CD1c-positive myeloid dendritic cell (primary cell): ENCODE measurements around the gene SLC13A3.

Source experiments
- DNase-seq: peaks from one replicate; pipeline ENCODE4 v3.0.0-alpha.2; 2016; ENCODE audit errors: extremely low spot score

Gene SLC13A3

DNA sequence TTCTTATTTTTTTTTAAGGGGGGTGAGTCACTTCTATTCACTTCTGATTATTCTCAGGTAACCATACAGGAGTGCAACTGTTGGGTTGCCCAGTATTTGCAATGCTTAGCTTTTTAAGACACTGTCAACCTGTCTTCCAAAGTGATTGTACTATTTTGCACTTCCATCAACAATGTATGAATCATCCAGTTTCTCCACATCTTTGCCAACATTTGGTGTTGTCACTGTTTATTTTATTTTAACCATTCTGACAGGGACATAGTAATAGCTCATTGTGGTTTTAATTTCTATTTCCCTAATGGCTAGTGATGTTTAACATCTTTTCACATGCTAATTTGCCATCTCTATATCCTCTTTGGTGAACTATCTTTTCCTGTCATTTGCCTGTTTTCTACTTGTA is 1.4 kb upstream of the SLC13A3 start:
- DNase-seq: no peak

DNA sequence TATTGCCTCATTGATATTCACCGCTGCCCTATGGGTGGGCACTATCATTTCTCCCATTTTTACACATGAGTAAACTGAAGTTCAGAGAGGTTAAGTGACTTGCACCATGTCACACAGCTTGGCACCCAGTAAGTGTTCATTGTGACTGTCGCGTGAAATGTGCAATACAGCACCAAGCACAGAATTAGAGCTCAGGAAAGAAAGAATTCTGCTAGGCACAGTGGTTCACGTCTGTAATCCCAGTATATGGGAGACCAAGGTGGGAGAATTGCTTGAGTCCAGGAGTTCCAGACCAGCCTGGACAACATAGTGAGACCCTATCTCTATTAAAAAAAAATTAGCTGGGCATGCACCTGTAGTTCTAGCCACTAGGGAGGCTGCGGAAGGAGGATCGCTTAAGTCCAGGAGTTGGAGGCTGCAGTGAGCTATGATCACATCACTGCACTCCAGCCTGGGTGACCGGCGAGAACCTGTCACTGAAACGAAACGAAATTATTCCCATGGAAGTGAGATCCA is 626 bp downstream of the SLC13A3 start:
- DNase-seq: no peak

DNA sequence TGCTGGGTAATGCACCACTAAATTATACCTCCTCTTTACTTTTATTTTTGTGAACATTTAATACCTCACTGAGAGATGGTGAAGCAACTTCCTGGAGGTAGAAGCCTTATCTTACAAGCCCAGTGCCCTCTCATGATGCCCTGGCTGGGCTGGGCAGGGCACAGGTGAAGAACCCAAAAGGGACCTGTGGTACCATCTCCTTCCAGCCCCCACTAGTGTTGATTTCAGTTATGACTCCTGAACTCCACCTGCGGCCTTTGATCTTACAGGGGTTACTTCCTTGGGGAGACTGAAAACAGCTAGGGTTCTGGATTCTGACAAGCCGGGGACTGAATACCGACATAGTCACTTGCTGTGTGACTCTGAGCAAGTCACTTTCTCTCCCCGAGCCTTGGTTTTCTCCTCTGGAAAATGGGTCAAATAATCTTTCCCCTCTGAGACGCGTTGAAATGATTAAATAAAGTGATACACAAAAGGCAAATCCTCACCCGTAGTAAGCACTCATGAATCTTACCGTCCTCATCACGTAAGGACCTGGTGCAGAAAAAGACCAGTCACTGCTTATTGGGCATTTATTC is 1.2 kb downstream of the SLC13A3 start:
- DNase-seq: no peak

DNA sequence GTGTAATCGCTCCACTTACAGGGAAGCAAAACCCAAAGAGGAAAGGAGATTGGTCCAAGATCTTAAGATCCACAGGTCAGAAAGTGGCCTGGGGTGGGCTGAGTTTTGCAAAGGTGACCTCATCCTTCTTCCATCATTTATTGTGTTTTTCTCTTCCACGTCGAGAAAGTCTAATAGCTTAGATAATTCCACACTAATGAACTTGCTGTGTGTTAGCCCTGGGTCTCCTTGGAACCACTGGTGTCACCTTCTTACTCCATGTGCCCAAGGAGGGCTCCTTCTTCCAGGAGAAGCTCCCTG is 1.7 kb downstream of the SLC13A3 start:
- no peak for DNase-seq

DNA sequence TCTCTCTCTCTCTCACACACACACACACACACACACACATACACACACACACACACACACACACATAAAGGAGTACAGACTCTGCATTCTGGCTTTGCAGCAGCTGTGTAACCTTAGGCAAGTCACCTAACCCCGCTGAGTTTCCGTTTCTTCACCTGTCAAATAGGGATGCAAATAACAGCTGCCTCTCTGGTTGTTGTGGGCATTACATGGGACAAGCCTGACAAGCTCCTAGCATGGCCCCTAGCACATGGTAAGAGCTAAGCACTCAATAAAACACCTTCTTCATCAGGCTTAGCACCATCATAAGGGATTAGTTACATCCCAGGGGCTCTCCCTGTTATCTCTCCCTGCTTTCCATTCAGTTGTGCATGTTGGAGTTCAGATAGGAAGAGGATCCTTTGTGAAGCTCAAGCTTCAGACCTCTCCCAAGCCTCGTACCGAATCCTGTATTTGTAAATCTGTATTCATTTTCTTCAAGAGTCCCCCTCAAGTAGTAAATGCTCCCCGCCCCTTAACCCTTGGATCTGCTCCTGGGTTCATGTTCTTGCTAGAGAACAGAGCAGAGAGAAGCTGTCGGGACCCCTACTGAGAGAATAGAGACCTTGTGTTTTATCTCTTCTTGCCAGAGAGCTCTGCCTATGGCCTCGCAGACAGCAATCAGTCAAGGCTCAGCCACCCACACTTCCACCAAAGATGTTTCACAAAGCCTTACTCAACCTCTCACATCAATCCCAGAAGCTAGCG is 2.2 kb downstream of the SLC13A3 start:
- no peak for DNase-seq

DNA sequence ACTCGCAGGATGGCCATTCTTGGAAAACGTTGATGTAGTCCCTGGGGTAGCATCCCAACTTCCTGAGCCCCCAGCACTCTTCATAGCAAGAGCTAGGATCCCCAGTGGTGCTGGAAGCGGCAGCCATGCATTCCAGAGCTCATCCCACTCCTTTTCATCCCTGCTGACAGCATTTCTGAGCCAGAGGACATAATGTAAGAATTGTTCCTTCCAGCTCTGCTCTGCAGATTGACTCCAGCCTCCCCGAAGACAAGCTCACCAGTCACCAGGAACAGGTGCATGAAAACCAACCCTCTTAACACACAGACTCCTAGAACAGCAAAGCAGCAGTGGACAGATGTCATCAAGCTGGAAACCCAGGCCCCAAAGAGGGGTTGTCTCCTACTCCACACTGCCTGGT is 3.8 kb downstream of the SLC13A3 start:
- no peak for DNase-seq

DNA sequence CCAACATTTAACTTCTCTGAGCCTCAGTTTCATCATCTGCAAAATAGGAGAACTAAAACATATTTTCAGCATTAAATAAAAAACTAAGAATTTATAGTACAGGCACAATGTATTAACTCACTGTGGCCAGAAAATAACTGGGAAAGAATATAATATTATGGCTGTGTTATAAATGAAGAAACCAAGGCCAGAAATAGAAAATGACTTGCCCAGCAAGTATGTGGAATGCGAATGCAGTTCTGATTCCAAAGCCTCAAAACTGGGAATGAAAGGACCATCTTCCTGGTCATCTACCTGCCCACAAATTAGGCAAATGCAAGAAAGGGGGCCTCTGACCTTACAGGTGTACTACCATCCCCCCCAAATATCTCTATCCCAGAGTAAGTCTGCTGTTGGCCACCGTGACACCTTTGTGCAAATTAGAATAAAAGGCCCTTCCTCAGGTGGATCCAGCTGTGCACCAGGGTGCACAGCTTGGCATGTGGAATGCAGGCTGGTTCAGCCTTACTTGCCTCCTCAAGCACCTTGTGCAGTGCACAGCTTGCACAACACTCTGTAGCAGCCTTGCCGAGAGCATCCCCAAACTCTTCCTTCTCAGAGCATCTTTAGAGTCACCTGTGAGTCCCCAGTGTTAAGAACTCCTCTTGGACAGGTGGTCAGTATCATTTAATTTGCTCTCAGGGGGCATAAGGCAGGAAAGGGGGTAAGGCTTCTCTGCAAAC is 4.4 kb downstream of the SLC13A3 start:
- no peak for DNase-seq

DNA sequence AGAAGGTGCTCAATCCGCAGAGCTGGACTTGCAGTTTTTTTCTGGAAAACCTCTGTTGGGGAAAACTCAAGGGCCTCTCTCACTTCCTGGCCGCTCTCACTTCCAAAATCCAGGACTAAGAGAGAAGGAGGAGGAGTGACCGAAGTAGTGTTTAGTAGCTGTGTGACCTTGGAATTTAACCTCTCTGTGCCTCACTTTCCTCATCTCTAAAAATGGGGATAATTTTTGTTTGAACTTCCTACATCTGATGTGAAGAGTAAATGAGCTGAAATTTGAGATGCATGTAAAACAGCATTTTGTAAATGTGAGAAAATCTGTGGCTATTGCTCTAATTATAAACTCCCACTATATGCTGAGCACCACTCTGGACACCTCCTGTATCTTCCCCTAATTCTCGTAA is 5.1 kb downstream of the SLC13A3 start:
- DNase-seq: no peak

DNA sequence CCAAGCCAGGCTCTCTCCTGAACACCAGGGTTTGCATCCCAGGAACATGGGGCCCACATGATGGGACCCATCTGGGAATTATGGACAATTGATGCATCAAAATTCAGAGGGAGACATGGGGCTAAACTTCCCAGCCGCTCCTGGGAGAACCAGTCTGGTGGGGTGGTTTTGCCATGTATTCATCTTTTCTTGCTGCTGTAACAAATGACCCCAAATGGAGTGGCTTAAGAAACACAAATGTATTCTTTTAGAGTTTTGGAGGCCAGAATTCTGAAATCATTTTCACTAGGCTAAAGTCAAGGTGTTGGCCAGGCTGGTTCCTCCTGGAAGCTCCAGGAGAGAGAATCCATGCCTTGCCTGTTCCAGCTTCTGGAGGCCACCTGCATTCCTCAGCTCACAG is 6.5 kb downstream of the SLC13A3 start:
- DNase-seq: no peak

DNA sequence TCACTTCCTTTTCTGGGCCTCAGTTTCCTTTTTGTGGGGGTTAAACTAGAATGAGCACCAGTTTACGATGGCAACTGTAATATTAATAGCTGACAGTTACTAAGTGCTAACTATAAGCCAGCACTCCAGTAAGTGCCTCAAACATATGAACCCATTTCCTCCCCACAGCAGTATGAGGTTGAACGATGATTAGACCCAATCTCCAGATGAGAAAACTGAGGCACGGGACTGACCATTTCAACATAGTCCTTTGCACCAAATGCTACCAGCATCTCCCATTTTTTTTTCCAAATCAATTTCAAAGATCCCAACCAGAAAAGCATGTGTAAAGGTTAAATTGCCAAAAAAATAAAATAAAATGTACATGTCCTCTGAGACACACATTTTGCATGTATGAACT is 7.1 kb downstream of the SLC13A3 start:
- no peak for DNase-seq

DNA sequence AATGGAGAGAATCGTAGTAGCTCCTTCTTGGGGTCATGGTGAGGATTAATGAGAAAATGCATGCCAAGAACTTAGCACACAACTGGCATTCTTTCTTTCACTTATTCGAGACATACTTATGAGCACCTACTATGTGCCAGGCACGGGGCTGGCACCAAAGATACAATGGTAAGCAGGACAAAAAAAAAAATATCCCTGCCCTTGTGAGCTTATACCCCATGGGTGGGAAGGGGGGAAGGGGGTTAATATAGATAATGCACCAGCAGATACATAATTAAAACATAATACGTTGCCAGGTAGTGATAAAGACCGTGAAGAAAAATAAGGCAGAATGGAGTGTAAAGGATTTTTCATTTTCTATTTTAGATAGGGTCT is 8.3 kb downstream of the SLC13A3 start:
- DNase-seq: no peak

DNA sequence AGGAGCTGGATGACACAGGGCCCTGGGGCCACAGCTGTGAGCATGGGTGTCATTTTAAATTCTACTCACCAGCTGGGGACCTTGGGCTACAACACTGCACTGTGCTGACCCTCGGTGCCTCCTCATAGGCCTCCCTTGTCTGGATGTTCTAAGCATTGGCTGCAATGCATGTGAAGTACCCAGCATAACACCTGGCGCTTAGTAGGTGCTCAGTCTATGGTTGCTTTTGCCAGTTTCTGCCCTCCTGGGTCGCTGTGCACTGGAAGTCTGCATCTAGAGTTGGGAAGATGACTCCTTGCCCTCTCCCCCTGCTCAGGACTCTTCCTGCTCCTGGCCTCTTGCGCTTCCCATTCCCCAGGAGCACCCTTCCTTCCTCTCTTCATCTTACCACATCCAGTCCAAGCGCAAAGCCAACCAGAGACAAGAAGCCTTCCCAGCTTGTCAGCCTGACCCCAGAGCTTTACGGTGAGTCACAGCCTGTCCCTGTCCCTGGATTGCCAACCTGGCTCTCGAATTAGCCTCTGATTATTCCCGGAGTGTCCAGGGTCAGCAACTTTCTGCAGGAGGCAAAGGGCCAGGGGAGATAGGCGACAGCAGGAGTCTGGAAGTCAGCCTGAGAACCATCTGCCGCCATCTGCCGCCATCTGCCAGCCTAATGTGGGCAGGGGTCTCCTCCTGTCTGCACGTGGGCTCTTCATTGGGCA is 8.8 kb downstream of the SLC13A3 start:
- DNase-seq: no peak

DNA sequence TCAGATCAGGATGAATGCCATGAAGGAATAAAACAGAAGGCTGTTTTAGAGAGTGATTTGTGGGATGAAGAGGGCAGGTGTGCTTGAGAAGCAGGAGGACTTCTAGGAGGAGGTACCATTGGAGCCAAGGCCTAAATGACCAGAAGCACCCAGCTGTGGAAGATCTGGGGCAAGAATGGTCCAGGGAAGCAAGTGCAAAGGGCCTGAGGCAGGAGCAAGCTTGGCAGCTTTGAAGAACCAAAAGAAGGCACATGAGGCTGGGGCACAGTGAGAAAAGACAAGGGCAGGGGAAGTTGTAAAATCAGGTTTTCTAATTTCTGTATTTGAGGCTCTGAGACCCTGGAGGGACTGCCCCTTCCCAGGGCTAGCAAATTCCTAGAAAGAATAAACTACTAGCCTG is 9.8 kb downstream of the SLC13A3 start:
- no peak for DNase-seq

DNA sequence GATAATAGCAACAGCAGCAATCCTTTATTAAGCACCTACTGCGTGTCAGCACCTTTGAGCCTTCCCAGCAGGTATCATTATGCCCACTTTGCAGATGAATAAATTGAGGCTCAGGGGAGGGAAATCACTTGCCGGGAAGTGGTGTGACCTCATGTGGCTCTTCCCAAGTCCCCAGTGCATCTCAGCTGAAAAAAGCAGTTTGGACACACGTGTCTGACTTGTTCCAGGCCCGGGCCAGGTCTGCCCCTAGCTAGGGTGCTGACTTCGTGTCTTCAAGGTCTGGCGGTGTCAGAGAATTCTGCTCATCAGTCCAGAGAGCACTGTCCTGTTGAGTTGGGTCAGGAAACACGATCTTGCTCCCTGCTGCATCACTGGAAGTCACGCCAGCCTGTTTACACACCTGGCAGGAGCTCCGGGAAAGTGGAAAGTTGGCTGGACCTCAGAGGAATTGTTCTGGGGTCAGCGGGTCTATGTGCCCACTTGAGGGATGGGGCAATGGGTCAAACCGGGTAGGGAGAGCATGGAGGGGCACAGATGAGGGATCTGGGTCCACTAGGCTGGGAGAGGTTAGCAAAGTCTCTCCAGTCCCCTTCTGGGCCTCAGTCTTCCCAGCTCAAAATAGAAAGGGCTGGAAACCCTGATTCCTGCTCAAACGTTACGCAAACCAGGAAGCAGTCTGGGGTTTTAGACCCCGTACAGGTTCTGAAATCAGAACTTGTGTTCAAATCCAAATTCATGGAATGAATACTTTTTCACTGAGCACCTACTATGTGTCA is 10.5 kb downstream of the SLC13A3 start:
- DNase-seq: no peak

DNA sequence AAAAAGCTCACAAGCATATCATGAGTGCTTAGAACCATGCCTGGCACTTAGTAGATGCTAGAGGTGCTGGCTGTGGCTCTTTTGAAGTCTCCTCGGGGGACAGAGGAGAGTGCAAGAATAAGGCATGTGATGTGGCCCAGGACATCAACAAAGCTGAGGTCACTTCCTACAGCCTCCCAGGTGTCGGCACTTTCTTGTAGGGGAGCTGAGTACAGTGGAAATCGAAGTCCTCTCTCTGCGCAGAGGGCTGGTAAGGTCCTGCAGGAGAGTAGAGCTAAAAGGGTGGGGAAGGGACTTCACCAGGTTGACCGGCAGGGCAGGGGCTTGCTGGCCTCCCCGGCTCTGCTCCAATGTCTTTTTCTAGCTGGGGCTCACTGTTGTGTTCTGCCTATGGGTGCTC is 11.2 kb downstream of the SLC13A3 start:
- DNase-seq: no peak

DNA sequence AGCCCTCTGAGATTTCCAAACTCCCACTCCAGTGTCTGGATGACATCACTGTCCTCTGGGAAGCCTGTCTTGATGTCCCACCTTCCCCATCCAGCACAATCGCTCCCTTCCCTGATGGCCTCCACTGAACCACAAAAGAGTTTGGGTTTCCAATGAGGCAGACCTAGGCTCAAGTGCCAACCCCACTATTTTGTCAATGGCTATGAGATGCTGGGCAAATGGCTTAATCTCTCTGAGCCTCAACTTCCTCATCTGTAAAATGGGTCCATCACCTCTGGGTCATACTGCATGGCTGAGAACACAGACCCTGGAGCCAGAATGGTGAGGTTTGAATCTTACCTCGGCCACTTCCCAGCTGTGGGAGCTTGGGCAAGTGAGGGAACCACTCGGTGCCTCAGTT is 11.7 kb downstream of the SLC13A3 start:
- no peak for DNase-seq

DNA sequence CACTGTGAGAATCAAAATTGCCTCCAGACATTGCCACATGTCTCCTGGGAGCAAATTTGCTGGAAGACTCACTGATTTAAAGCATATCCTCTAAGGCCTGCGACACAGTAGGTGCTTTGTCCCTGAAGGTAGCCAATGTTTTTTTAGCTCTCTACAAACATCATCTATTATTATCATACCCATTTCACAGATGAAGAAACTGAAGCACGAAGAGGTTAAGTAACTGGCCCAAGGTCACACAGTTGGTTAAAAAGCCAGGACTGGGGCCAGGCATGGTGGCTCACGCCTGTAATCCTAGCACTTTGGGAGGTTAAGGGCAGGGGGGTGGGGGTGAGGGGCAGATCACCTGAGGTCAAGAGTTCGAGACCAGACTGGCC is 12.4 kb downstream of the SLC13A3 start:
- no peak for DNase-seq

DNA sequence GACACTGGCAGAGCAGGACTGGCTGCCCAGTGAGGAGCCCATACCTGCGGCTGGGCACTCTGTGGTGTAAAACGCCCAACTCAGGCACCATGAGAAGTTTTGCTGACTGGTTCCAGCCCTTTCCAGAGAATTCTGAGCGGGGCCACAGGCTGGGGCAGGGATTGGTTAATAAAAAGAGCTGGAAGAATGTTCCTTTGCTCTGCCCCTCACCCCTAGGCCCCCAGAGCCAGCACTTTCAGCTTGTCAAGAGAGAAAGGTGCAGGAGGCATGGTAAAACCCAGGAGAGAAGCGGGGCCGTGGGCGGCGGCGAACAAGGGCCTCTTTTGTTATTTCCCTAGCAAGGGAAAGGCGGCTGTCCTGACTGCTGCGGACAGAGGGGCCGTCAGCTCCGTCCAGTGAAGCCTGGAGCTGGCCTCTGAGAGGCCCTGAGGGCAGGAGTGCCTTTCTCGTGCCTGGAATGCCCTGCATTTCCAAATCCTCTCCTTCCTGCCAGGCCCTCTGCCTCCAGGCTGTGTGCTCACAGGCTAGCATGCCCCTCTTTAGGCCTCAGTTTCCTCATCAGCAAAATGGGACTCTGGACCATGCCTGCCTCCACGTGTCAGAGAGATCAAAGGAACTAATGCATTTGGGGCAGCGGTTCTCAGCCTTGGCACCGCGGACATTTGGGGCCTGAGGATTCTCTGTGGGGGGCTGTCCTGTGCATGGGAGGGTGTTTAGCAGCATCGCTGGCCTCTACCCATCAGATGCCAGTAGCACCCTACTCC is 12.9 kb downstream of the SLC13A3 start:
- DNase-seq: no peak

DNA sequence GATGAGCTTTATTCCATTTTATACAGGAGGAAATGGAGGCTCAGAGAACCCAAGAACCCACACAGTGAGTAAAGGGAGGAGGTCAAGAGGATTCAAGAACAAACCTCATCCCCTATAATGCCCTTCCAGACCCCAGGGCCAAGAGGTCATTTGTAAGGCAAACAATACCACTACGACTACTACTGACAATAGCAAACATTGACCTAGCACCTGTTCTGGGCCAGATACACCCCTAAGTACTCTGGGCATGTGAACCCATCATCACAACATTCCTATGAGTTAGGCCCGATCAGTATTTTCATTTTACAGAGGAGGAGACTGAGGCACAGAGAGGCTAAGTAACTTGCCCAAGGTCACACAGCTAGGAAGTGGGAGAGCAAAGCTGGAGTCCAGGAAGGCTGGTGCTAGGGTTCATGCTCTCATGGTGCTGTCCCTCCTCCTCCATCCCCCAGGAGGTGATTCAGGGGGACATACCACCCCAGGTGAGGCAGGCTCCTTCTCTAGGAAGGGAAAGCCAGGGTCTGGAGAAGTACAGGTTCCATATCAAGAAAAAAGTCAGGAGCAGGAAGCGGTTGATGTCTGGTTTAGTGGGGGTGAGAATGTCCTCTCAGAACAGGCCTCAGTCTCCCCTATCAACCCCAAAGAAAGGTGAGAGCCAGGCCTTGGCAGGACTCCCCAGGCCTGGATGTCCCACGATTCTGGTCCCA is 13.7 kb downstream of the SLC13A3 start:
- no peak for DNase-seq

DNA sequence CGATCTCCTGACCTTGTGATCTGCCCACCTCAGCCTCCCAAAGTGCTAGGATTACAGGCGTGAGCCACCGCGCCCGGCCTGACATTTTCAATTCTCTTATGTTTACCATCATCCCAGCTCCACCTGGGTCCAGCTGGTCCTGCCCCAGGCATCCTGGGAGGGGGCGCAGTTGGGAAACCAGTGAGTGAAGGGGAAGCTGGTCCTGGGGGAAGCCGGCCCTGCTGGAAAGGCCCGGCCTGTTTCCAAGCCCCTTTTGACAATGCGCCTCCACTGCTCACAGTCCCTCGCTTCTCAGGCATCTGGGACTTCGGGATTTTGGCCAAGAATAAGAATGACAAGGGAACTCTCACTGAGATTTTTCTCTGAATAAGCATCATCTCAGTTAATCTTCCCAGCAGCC is 14.2 kb downstream of the SLC13A3 start:
- DNase-seq: no peak

DNA sequence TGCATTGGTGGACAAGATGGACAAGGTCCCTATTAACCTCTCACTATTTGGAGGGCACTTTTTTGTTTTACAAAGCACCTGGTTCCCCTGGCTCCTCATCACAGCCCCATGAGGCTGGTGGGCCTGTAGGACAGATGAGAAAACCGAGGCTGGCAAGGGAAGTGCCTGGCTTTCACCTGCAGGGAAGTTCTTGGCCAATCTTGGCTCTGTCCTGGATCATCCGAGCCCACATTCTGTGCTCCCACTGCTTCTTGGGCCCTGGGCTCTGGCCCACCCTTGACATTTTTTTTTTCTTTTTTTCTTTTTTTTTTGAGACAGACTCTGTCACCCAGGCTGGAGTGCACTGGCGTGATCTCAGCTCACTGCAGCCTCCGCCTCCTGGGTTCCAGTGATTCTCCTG is 14.7 kb downstream of the SLC13A3 start:
- no peak for DNase-seq
